SU-DHL-6 (cell line): ENCODE measurements around the gene MED10.

Source experiments
- H2AFZ ChIP-seq: fragments of 200-600 bp; sonication (generic); 2 replicates; pipeline ENCODE4 v1.6.1; 2014; ENCODE audit warnings: low read depth, mild to moderate bottlenecking, moderate library complexity, mixed read lengths, antibody characterized with exemption, low read length; ENCODE audit not compliant: severe bottlenecking
- H3F3A ChIP-seq: fragments of 200-600 bp; shearing (Covaris generic); 2 replicates; pipeline ENCODE4 v1.6.0; 2016; ENCODE audit warnings: antibody characterized with exemption, mild to moderate bottlenecking; ENCODE audit not compliant: insufficient read depth
- H3K27ac ChIP-seq: fragments of 200-600 bp; sonication (generic); 2 replicates; pipeline ENCODE4 v1.5.1; 2016; ENCODE audit warnings: low read depth, mild to moderate bottlenecking, low read length, moderate library complexity, mixed read lengths
- H3K27me3 ChIP-seq: fragments of 200-600 bp; sonication (generic), shearing (Covaris generic); 2 replicates; pipeline ENCODE4 v1.6.0; 2014; ENCODE audit warnings: mild to moderate bottlenecking, low read length
- H3K36me3 ChIP-seq: fragments of 200-600 bp; sonication (generic); 2 replicates; pipeline ENCODE4 v1.6.1; 2014; ENCODE audit warnings: mild to moderate bottlenecking, low read length, mixed read lengths
- H3K4me2 ChIP-seq: fragments of 300-600, 200-600 bp; shearing (Covaris generic), sonication (generic); 2 replicates; pipeline ENCODE4 v1.6.0; 2014; ENCODE audit warnings: low read length, low read depth, mild to moderate bottlenecking; ENCODE audit not compliant: poor library complexity, severe bottlenecking
- H3K4me3 ChIP-seq: fragments of 200-600 bp; sonication (generic); 2 replicates; pipeline ENCODE4 v1.5.1; 2014; ENCODE audit warnings: antibody characterized with exemption, low read length, mild to moderate bottlenecking, mixed read lengths; ENCODE audit not compliant: insufficient read depth, poor library complexity, severe bottlenecking
- H3K79me2 ChIP-seq: fragments of 200-600 bp; sonication (generic); 2 replicates; pipeline ENCODE4 v1.6.1; 2014; ENCODE audit warnings: mild to moderate bottlenecking, low read length, moderate library complexity; ENCODE audit not compliant: insufficient read depth
- H3K9ac ChIP-seq: fragments of 200-600 bp; sonication (generic); 2 replicates; pipeline ENCODE4 v1.7.0; 2014; ENCODE audit warnings: mild to moderate bottlenecking, low read length
- H3K9me2 ChIP-seq: fragments of 200-600 bp; sonication (generic); replicated peaks from 2 replicates; pipeline ENCODE4 v1.6.1; 2014; ENCODE audit warnings: low read length; ENCODE audit not compliant: insufficient read depth
- H3K9me3 ChIP-seq: fragments of 200-600 bp; sonication (generic); 2 replicates; pipeline ENCODE4 v1.6.1; 2014; ENCODE audit warnings: low read length, mixed read lengths; ENCODE audit not compliant: insufficient read depth
- H4K20me1 ChIP-seq: fragments of 200-600 bp; sonication (generic); 2 replicates; pipeline ENCODE4 v1.6.1; 2014; ENCODE audit warnings: low read depth, mild to moderate bottlenecking, antibody characterized with exemption, low read length, moderate library complexity, mixed read lengths
- EZH2phosphoT487 ChIP-seq: fragments of 200-600 bp; sonication (generic), shearing (Covaris generic); conservative IDR thresholded peaks from 2 replicates; pipeline ENCODE4 v1.6.1; 2018; ENCODE audit warnings: mild to moderate bottlenecking, antibody characterized with exemption, low read length, moderate library complexity, mixed read lengths
- TF ChIP-seq, protein P1 (sequence below): fragments of 200-600 bp; sonication (generic); IDR thresholded peaks from one replicate; pipeline ENCODE4 v1.5.1; 2017; ENCODE audit warnings: antibody characterized with exemption, mild to moderate bottlenecking, low read length, moderate library complexity; ENCODE audit not compliant: insufficient read depth, poor library complexity, severe bottlenecking

MED10 gene

DNA sequence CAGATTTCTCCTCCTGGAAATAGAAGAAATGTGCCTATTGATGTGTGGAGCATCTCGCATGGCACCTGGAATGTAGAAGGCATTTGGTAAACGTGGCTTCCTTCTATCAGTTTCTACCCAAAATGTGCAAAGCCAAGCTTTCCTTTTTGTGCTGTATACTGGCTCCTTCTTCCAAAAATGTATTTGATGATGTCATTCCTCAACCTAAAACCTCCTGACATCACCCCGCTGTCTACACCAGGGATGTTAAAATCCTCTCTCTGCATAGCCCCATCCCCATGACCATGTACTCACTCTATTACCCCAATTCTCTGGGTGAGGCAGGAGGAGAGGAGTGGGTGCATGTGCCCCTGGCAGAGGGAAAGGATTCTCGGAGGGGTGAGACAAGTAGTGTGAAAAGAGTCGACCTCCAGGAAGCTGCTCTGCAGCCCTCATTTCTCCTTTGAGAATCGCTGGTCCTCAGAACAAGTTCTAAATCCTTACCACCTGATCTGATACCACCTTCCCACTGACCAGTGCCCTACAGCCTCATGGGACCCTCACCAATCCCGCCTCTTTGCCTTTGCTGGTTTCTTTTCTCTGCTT is 11.7 kb upstream of the MED10 start:
- Histone ChIP-seq H3K27me3 (no peaks in the 10 kb centered on the region), H3K4me2 (no peak overlapping the region), H4K20me1 (no peaks in the 10 kb centered on the region), H3F3A (no peaks in the 10 kb centered on the region), H3K36me3 (no peaks in the 10 kb centered on the region), H3K4me3 (no peak overlapping the region), H3K79me2 (no peaks in the 10 kb centered on the region), H3K27ac (no peak overlapping the region), H3K9ac (no peak overlapping the region), H2AFZ (no peak overlapping the region), H3K9me2 (no peaks in the 10 kb centered on the region), H3K9me3 (no peaks in the 10 kb centered on the region)
- TF ChIP-seq, protein P1, sequence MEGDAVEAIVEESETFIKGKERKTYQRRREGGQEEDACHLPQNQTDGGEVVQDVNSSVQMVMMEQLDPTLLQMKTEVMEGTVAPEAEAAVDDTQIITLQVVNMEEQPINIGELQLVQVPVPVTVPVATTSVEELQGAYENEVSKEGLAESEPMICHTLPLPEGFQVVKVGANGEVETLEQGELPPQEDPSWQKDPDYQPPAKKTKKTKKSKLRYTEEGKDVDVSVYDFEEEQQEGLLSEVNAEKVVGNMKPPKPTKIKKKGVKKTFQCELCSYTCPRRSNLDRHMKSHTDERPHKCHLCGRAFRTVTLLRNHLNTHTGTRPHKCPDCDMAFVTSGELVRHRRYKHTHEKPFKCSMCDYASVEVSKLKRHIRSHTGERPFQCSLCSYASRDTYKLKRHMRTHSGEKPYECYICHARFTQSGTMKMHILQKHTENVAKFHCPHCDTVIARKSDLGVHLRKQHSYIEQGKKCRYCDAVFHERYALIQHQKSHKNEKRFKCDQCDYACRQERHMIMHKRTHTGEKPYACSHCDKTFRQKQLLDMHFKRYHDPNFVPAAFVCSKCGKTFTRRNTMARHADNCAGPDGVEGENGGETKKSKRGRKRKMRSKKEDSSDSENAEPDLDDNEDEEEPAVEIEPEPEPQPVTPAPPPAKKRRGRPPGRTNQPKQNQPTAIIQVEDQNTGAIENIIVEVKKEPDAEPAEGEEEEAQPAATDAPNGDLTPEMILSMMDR, result no peak
- TF ChIP-seq EZH2phosphoT487, result no peak

DNA sequence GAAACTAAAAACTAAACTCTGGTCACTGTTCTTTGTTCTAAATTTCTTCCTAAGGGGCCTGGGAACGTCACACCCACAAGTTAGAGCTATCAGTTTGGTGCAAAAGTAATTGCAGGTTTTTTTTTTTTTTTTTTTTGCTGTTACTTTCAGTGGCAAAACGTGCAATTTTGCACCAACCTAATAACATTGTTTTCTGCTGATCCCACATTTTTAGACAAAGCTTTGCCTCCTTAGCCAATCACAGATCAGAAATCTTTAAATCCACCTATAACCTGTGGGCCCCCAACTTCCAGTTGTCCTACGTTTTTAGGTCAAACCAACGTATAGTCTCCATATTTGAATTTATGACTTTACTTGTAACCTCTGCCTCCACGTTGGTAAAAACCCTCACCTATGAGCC is 11.1 kb upstream of the MED10 start:
- Histone ChIP-seq H3K4me3 (no peak overlapping the region), H3K9ac (no peak overlapping the region), H3F3A (no peaks in the 10 kb centered on the region), H4K20me1 (no peaks in the 10 kb centered on the region), H3K27ac (no peak overlapping the region), H2AFZ (no peak overlapping the region), H3K9me3 (no peaks in the 10 kb centered on the region), H3K27me3 (no peaks in the 10 kb centered on the region), H3K79me2 (no peaks in the 10 kb centered on the region), H3K9me2 (no peaks in the 10 kb centered on the region), H3K4me2 (no peak overlapping the region), H3K36me3 (no peaks in the 10 kb centered on the region)
- TF ChIP-seq EZH2phosphoT487, result no peak
- TF ChIP-seq, protein P1, result no peak

DNA sequence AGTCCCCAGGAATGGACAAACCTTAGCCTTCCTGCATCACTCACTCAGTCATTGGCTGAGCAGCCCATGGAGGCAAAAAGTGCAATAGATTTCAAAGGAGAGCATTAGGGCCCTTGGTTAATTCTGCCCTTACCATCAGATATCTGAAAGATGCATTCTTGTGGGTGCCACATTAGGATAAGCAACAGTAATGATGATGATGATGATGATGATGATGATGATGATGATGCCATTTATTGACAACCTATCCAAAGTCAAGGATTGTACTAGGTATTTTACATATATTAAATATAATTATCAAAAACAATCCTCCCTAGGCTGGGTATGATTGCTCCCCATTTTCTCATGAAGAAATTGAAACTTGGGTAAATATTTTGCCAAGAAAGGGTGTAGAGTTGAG is 9.6 kb upstream of the MED10 start:
- Histone ChIP-seq H3K79me2 (no peaks in the 10 kb centered on the region), H3F3A (no peaks in the 10 kb centered on the region), H3K27ac (no peak overlapping the region), H3K27me3 (no peaks in the 10 kb centered on the region), H3K4me2 (no peak overlapping the region), H4K20me1 (no peaks in the 10 kb centered on the region), H3K9ac (no peak overlapping the region), H3K9me2 (no peaks in the 10 kb centered on the region), H3K9me3 (no peaks in the 10 kb centered on the region), H2AFZ (no peak overlapping the region), H3K4me3 (no peak overlapping the region), H3K36me3 (no peaks in the 10 kb centered on the region)
- TF ChIP-seq, protein P1, result no peak
- TF ChIP-seq EZH2phosphoT487, result no peak
